ENCODE measurements around the gene TRIP10. TPM values are rescaled to one million over a fixed set of nuclear protein-coding genes. Genes with fewer than 3 reads are reported as not detected.

TRIP10 gene
- total and polyA plus RNA-seq, 2 of the 13 experiments (the other 11 are each of a cell fraction or from before 2014, with no cell fraction given) = 32.5 to 33.2 TPM

- peak; percentile 83; the same call in 1 of the 2 replicates for TF ChIP-seq BRF2 (CRISPR knock-in tag; IDR thresholded peaks at IDR 0.05)
- TF ChIP-seq MAFG (CRISPR knock-in tag; IDR thresholded peaks at IDR 0.05) = no peak
- TF ChIP-seq ZBTB21 (CRISPR knock-in tag; IDR thresholded peaks at IDR 0.05) = no peak
- TF ChIP-seq, protein P1, sequence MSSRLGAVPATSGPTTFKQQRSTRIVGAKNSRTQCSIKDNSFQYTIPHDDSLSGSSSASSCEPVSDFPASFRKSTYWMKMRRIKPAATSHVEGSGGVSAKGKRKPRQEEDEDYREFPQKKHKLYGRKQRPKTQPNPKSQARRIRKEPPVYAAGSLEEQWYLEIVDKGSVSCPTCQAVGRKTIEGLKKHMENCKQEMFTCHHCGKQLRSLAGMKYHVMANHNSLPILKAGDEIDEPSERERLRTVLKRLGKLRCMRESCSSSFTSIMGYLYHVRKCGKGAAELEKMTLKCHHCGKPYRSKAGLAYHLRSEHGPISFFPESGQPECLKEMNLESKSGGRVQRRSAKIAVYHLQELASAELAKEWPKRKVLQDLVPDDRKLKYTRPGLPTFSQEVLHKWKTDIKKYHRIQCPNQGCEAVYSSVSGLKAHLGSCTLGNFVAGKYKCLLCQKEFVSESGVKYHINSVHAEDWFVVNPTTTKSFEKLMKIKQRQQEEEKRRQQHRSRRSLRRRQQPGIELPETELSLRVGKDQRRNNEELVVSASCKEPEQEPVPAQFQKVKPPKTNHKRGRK (CRISPR knock-in tag; IDR thresholded peaks at IDR 0.05) = no peak
- TF ChIP-seq ZNF644 (CRISPR knock-in tag; IDR thresholded peaks at IDR 0.05; ENCODE audit: low read depth) = no peak
- no peak for TF ChIP-seq ZNF510 (CRISPR knock-in tag; IDR thresholded peaks at IDR 0.05; ENCODE audit: low read depth)
- TF ChIP-seq, protein P2, sequence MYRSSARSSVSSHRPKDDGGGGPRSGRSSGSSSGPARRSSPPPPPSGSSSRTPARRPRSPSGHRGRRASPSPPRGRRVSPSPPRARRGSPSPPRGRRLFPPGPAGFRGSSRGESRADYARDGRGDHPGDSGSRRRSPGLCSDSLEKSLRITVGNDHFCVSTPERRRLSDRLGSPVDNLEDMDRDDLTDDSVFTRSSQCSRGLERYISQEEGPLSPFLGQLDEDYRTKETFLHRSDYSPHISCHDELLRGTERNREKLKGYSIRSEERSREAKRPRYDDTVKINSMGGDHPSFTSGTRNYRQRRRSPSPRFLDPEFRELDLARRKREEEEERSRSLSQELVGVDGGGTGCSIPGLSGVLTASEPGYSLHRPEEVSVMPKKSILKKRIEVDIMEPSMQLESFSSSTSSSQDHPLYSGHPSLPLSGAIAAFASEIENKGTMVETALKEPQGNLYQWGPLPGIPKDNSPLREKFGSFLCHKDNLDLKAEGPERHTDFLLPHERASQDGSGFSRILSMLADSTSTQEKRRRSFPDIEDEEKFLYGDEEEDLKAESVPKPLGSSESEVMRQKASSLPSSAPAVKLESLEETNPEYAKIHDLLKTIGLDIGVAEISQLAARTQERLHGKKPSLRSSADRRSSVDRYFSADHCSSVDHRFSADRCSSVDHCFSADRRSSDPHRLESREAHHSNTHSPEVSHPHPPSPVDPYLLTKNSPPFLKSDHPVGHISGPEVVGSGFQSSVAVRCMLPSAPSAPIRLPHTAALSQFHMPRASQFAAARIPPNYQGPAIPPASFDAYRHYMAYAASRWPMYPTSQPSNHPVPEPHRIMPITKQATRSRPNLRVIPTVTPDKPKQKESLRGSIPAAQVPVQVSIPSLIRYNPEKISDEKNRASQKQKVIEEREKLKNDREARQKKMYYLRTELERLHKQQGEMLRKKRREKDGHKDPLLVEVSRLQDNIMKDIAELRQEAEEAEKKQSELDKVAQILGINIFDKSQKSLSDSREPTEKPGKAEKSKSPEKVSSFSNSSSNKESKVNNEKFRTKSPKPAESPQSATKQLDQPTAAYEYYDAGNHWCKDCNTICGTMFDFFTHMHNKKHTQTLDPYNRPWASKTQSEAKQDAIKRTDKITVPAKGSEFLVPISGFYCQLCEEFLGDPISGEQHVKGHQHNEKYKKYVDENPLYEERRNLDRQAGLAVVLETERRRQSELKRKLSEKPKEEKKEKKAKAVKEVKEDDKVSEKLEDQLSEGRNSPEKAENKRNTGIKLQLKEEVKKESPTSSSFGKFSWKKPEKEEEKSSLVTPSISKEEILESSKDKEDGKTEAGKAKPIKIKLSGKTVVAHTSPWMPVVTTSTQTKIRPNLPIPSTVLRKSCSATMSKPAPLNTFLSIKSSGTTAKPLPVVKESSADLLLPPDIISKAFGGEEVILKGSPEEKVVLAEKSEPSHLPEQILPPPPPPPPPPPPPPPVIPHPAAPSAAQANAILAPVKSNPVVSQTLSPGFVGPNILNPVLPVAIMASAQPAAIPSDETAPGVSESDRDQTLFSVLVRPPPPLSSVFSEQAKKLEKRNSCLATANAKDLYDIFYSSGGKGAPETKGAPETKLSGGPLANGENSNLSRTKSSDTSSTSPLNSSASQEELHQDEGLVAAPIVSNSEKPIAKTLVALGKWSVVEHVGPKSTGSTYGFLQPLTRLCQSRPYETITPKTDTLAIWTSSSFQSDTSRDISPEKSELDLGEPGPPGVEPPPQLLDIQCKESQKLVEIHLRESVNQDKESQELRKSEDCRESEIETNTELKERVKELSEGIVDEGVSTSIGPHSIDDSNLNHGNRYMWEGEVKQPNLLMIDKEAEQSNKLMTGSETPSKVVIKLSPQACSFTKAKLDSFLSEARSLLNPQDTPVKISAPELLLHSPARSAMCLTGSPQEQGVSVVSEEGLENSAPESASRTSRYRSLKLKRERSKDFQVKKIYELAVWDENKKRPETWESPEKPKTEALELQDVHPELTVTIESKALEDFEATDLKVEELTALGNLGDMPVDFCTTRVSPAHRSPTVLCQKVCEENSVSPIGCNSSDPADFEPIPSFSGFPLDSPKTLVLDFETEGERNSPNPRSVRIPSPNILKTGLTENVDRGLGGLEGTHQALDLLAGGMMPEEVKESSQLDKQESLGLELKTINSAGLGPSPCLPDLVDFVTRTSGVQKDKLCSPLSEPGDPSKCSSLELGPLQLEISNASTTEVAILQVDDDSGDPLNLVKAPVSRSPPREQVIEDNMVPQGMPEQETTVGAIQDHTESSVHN (CRISPR knock-in tag; IDR thresholded peaks at IDR 0.05) = no peak
- TF ChIP-seq RARA (CRISPR knock-in tag; IDR thresholded peaks at IDR 0.05) = no peak; the same call in 1 of the 2 replicates
- peak; percentile 12; the same call in 1 of the 2 replicates for TF ChIP-seq PHF8 (CRISPR knock-in tag; IDR thresholded peaks at IDR 0.05)
- TF ChIP-seq, protein P3, sequence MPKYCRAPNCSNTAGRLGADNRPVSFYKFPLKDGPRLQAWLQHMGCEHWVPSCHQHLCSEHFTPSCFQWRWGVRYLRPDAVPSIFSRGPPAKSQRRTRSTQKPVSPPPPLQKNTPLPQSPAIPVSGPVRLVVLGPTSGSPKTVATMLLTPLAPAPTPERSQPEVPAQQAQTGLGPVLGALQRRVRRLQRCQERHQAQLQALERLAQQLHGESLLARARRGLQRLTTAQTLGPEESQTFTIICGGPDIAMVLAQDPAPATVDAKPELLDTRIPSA (CRISPR knock-in tag; IDR thresholded peaks at IDR 0.05; ENCODE audit: borderline replicate concordance) = 0 out of 2 replicates have a peak, but pooled peaks have one; percentile 46
- TF ChIP-seq MBNL3 (CRISPR knock-in tag; conservative IDR thresholded peaks at IDR 0.05) = no peak
- TF ChIP-seq, protein P4, sequence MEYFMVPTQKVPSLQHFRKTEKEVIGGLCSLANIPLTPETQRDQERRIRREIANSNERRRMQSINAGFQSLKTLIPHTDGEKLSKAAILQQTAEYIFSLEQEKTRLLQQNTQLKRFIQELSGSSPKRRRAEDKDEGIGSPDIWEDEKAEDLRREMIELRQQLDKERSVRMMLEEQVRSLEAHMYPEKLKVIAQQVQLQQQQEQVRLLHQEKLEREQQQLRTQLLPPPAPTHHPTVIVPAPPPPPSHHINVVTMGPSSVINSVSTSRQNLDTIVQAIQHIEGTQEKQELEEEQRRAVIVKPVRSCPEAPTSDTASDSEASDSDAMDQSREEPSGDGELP (IDR thresholded peaks at IDR 0.05; ENCODE audit: borderline replicate concordance, low read depth) = peak; percentile 66; the same call in 1 of the 2 replicates
- TF ChIP-seq ZNF572 (CRISPR knock-in tag; IDR thresholded peaks at IDR 0.05) = 0 out of 2 replicates have a peak, but pooled peaks have one; percentile 77
Measured at GRCh38 chr19:6752256-6753177, 13.0 kb downstream of the TRIP10 start (continued).

Data from HepG2 (cell line).